K562 (cell line): ENCODE results near the gene MAST3. TPM values are rescaled to one million over a fixed set of nuclear protein-coding genes. Genes with fewer than 3 reads are reported as not detected.

Experiments
- HMG20A ChIP-seq: fragments of 450-650 bp; formaldehyde crosslinking; conservative IDR thresholded peaks from 2 replicates; pipeline ENCODE4 v1.4.0; 2020; ENCODE audit warnings: mild to moderate bottlenecking, mixed read lengths
- NR4A1 ChIP-seq, 2 experiments: fragments of 250-450 bp in 1 of 2; fragments of 450-650 bp in 1 of 2; sonication (Bioruptor Pico) in 1 of 2; IDR thresholded peaks; 2 replicates each; pipeline versions ENCODE4 v1.4.0 to v1.6.1; 2016 to 2020; ENCODE audit warnings: mild to moderate bottlenecking in 2 of 2, missing compliant biosample characterization in 1 of 2, missing genetic modification characterization in 1 of 2, moderate library complexity in 1 of 2
- SIN3A ChIP-seq, 2 experiments: fragments of 150-350 bp in 1 of 2; IDR thresholded peaks; 2 replicates each; pipeline ENCODE4 v1.6.1; 2011 to 2016; ENCODE audit warnings: borderline replicate concordance in 2 of 2, low read depth in 2 of 2, low read length in 2 of 2, mild to moderate bottlenecking in 2 of 2, moderate library complexity in 2 of 2; ENCODE audit not compliant: control insufficient read depth in 1 of 2
- polyA plus RNA-seq, 8 experiments: library from polyadenylated mRNA; depleted of rRNA in 4 of 8; stranded (reverse) in 5 of 8; unstranded in 3 of 8; fragments of >200 nt; fragmentation: Nextera tagmentation in 2 of 8; fragmentation: Illumina TruSeq in 1 of 8; extraction: Ambion mirVana in 2 of 8; extraction: Trizol in 1 of 8; gene quantifications; 2 replicates each; pipeline versions ENCODE4 v1.2.1 to v1.2.3, GENCODE V29; 2011 to 2014; ENCODE audit warnings: inconsistent platforms in 1 of 8, missing spikeins in 1 of 8
- total RNA-seq, 7 experiments: library from RNA; depleted of rRNA in 6 of 7; stranded (reverse); fragments of >200 nt in 6 of 7; fragmentation: Illumina TruSeq in 2 of 7; extraction: Trizol in 2 of 7; gene quantifications; 2 replicates each; pipeline versions ENCODE4 v1.2.1 to v1.2.3, GENCODE V29; 2011 to 2021; ENCODE audit warnings: low replicate concordance in 1 of 7
- TF ChIP-seq, protein P1 (sequence below): sonication (generic); formaldehyde crosslinking; IDR thresholded peaks from 2 replicates; pipeline ENCODE4 v1.8.0; 2022; ENCODE audit warnings: mild to moderate bottlenecking, missing genetic modification reagents, borderline replicate concordance
- TF ChIP-seq, protein P2 (sequence below), 2 experiments: fragments of 450-650 bp in 1 of 2; sonication (generic) in 1 of 2; formaldehyde crosslinking in 1 of 2; IDR thresholded peaks in 1 of 2; conservative IDR thresholded peaks in 1 of 2; 2 replicates each; pipeline versions ENCODE4 v1.6.1 to v1.8.1; 2016 to 2023; ENCODE audit warnings: mild to moderate bottlenecking in 2 of 2, moderate library complexity in 2 of 2, inconsistent platforms in 1 of 2, missing genetic modification reagents in 1 of 2

The MAST3 gene
- total and polyA plus RNA-seq, 9 of the 15 experiments (the other 6 are each of a cell fraction or from before 2014, with no cell fraction given): 0.94 to 9.9 (median 2.4) TPM

DNA sequence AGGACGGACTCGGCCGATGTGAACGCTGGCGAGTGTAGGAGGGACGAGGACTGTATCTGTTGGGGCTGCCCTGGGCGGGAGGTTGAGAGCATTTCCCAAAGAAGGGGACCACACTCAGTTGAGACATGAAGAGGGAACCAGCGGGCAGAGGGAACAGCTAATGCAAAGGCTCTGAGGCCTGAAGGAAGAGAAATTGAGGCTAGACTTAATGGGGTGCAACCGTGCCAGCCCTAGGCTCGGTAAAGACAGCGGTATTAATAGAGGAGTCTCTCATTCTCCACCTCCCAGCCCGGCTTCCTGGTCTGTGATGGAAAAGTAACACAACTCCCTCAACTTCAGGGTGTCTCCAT lies 96.6 kb downstream of the MAST3 start (continued):
- peak; percentile 20 to 67; a peak in 2 of 4 replicates for TF ChIP-seq SIN3A (IDR thresholded peaks at IDR 0.05; ENCODE audit: borderline replicate concordance in 2 of 2, control insufficient read depth in 1 of 2, low read depth in 2 of 2, low read length in 2 of 2)
- TF ChIP-seq, protein P1, sequence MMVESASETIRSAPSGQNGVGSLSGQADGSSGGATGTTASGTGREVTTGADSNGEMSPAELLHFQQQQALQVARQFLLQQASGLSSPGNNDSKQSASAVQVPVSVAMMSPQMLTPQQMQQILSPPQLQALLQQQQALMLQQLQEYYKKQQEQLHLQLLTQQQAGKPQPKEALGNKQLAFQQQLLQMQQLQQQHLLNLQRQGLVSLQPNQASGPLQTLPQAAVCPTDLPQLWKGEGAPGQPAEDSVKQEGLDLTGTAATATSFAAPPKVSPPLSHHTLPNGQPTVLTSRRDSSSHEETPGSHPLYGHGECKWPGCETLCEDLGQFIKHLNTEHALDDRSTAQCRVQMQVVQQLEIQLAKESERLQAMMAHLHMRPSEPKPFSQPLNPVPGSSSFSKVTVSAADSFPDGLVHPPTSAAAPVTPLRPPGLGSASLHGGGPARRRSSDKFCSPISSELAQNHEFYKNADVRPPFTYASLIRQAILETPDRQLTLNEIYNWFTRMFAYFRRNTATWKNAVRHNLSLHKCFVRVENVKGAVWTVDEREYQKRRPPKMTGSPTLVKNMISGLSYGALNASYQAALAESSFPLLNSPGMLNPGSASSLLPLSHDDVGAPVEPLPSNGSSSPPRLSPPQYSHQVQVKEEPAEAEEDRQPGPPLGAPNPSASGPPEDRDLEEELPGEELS (CRISPR knock-in tag): no peak
- no peak for TF ChIP-seq NR4A1 (CRISPR knock-in tag; IDR thresholded peaks at IDR 0.05)
- no peak for TF ChIP-seq NR4A1 (tag; IDR thresholded peaks at IDR 0.05)
- TF ChIP-seq, protein P2, sequence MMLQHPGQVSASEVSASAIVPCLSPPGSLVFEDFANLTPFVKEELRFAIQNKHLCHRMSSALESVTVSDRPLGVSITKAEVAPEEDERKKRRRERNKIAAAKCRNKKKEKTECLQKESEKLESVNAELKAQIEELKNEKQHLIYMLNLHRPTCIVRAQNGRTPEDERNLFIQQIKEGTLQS (IDR thresholded peaks at IDR 0.05): no peak
- TF ChIP-seq, protein P2 (CRISPR knock-in tag; conservative IDR thresholded peaks at IDR 0.05): no peak
- no peak for TF ChIP-seq HMG20A (CRISPR knock-in tag)
